HS-27A (cell line): ENCODE results near the gene ABCG2.
"Not testable (repeated sequence)": the region's sequence is repeated elsewhere in the genome, so short reads cannot be mapped to it uniquely, and the experiment has no call there.

Experiments
- DNase-seq: peaks from one replicate; pipeline ENCODE4 v3.0.0-alpha.2; 2012; ENCODE audit warnings: low read depth, missing footprints

The ABCG2 gene

DNA sequence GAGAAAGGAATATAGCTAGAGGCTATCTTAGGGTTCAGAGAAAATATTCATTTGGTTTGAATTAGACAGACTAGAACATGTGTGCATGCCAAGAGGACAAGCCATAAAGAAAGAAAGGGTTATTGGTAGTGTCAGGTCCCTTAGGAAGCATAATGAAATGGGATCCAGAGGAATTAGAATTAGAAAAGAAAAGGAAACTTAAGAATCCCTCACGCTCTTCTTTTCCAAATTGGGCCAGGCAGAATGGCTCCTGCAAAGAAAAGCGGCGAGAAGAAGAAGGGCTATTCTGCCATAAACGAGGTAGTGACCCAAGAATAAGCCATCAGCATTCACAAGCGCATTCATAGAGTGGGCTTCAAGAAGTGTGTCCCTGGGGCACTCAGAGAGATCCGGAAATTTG, 4.9 kb upstream of the ABCG2 start:
- no peak for DNase-seq

DNA sequence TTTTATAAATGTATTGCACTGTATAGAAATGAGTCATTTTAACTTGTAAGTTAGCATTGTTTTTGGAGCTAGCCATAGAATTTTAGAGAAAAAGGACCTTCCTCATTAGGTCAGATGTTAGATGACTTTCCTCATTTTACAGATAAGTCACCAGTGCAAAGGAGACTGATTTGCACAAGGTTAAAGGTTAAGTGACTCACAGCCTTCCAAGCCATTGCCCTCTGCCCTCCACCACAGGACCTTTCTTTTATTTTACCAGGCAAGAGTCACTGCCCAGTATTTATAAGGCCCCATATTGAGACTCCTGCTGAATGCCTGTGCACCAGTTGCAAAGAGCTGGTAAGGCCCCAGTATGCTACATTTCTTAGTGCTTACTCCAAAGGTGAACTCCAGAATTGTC, 4.2 kb upstream of the ABCG2 start:
- DNase-seq = no peak

DNA sequence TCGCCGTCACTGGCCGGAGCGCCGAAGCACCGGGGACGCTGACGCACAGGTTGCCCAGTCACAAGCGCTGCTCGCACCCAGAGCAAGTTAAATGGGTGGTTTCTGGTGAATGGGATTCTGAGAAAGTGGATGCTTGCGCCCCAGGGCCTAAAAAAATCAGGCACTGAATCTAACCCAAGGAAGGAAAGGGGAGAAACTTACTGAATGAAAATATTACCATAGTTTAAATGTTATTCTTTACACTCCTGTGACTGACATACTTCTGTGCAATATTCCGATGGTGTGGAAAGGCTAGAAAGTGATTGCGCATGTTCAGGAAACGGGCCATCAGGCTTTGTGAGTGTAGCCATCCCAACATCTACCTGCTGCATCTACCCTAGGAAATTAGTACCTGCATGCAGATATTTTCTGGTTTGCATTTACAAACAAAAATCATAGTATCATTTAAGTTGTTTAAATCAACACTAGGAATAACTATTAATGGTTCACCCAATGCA, 838 bp upstream of the ABCG2 start:
- DNase-seq = no peak

DNA sequence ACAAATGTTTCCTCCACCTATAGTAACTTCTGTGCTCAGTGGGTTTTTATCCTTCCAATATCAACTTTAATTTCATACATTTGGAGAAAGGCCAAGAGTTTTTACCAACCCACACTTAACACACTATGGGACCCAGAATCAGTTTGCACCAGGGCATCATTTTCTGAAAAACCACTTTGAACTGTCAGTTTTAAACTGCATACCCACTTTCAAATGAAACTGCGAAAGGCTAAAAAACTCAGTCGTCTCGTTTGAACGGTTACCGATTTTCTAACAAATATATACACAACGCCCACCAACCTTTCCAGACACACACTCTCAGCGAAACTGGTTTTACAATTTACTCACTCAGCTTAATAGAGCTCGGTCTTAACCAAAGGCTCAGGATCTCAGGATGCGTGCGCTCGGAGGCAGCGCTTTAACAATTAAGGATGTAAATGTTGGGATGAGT, 376 bp downstream of the ABCG2 start:
- no peak for DNase-seq

DNA sequence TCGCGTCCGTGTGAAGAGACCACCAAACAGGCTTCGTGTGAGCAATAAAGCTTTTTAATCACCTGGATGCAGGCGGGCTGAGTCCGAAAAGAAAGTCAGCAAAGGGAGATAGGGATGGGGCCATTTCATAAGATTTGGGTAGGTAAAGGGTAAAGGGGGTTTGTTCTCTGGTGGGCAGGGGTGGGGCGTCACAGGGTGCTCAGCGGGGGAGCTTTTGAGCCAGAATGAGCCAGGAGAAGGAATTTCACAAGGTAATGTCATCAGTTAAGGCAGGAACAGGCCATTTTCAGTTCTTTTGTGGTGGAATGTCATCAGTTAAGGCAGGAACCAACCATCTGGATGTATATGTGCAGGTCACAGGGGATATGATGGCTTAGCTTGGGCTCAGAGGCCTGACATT, 6.1 kb downstream of the ABCG2 start:
- DNase-seq = not testable (repeated sequence)

DNA sequence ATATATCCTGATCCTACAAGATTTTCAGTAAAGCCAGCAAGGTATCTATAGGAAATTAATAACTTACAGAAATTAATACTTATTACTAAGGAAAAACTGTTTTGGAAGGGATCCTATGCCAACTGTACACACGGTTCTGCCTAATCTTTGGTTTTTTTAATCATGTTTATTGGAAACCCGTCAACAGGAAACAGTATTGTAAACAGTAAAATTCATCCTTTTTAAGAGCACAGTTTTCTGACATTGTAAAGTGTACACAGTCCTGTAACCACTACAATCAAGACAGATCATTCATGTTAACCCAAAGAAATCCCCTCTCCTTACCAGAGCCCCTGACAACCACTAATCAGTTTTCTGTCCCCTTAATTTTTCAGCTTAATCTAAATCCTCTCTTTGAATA, 9.9 kb downstream of the ABCG2 start:
- DNase-seq = no peak

DNA sequence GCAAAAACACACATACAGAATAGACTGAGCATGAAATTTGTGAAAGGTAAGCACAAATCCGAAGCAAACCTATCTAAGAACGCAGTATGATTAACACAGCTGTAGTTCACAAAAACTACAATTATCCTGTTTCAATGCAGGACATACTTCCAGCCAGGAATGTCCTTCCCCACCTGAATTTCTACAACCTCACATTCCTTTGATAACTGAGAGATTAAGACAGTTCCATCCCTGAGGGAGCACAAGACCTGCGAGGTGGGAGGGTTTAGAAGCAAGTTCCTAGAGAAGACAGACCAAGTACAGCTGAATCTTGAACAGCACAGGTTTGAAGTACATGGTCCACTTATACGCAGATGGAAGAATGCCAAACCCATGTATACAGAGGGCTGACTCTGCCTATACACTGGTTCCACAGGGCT, 10.6 kb downstream of the ABCG2 start:
- DNase-seq = no peak

DNA sequence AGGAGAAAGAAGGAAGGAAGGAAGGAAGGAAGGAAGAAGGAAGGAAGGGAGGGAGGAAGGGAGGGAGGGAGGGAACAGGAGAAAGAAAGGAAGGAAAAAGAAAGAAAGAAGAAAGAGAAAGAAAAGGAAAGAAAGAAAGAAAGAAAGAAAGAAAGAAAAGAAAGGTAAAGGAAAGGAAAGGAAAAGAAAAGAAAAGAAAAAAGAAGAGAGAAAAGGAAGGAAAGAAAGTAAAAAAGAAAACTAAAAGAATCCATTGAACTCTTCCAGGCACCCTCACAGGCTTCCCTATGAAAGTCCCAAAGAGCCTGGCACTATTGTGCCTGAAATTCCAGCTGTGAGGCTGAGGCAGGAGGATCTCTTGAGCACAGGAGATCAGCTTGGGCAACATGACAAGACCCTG, 11.5 kb downstream of the ABCG2 start:
- DNase-seq = no peak

DNA sequence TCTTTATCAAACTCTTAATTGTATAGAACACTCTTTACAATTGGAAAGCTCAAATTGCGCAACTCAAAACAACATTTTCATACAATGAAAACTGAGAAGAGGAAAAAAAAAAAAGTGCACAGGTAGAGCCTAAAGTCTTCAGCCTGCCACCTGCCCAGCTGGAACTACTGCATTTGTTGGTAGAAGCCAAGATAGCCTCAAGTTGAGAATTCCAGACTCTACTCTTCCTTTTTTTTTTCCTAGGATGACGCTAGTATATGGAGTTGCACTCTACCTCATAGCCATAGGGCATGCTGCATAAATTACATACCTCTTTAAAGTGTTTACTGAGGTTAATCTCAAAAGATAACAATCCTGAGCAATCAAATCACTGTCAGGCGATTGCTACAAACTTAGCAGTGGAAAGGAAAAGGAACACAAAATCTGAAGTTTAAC, 13.6 kb downstream of the ABCG2 start:
- no peak for DNase-seq

DNA sequence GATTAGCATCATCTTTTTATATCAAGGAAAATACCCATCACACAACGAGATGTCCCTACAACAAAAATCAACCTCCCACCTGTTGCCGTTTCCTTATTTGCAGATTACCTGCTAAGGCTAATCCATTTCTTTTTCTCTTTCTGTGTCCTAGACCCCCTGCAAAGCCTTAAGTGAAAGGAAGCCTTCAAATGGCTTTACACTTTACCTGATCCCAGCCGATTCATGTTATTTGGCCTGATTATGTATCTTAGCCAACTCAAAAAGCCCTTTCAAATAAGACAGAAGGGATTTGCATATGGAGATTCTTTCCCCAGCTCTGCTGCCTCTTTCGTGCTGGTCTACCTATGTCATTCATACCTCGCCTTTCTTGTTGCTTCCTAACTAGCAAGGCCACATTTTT, 14.4 kb downstream of the ABCG2 start:
- no peak for DNase-seq

DNA sequence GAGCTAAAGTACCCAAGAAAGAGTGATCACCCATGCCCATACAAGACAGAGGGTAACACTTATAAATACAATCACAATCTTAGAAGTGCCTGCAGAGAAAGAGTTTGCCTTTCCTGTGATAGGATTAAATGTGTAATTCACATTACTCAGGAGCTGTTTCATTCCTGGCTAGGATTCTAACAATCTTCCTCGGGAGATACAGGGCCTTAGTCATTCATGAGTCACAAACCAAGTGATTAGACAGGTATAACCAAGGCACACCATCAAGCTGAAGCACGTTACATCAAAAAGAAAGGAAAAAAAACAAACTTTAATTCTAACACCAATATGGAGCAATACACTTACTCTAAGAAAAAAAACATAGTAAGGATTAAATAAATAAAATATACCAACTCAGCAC, 14.9 kb downstream of the ABCG2 start:
- no peak for DNase-seq

DNA sequence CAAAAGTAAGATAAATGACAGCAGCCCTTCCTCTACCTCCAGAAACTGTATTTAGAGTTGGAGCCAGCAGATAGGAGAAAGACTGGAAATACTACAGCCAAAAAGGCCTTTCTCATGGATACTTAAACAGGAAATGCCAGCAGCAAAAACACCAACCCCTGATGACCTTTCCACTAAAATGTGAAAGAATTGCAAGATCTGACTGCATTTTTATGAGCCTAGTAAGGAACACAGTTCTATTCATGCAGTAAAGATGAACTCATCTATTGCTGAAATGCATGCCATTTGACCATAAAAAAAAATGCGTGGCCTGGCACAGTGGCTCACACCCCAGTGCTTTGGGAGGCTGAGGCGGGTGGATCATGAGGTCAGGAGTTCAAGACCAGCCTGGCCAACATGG, 19.9 kb downstream of the ABCG2 start:
- peak; percentile 47 for DNase-seq

DNA sequence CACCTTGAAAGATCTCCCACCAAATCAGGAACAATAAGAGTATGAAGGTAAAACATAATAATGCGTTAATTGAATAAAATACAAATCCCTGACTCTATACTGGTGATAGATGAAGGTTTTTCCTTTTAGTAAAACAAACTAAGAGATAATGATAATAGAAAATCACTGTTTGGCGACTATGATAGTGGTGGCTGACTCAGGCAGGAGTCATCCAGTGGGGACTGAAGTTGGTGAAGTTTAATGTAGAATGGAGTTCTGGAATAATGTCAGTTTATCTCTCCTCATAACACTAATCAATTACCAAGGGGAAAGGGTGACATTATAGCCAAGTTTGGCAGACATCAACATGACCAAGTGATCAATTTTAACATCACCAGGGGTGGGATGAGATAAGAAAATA, 21.3 kb downstream of the ABCG2 start:
- DNase-seq = no peak

DNA sequence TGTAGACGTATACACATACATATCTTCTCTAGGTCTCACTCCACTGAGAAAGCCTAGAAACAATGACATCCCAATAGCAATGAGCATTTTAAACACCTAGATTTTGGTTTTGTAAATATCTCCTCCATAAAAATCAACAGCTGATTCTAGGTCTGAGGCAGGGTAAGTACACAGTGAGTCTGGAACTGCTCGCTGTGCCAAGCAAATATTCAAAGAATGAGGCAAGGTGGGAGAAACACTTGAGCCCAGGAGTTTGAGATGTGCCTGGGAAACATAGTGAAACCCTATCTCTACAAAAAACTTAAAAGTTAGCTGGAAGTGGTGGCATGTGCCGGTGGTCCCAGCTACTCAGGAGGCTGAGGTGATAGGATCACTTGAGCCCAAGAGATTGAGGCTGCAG, 22.2 kb downstream of the ABCG2 start:
- DNase-seq = no peak

DNA sequence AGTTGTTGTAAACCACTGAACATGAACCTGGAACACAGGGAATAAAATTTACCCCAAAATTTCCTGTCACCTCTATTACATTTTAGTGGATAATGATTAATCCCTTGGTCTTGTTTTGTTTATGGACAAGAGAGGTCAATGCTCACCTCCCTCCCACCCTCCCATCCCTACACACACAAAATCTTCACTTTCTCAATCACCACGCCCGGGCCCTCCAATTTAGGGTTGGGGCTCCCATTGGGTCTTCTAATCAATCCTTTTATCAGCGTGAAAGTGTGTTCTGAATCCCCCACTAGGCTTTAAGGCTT, 23.1 kb downstream of the ABCG2 start:
- DNase-seq = no peak

DNA sequence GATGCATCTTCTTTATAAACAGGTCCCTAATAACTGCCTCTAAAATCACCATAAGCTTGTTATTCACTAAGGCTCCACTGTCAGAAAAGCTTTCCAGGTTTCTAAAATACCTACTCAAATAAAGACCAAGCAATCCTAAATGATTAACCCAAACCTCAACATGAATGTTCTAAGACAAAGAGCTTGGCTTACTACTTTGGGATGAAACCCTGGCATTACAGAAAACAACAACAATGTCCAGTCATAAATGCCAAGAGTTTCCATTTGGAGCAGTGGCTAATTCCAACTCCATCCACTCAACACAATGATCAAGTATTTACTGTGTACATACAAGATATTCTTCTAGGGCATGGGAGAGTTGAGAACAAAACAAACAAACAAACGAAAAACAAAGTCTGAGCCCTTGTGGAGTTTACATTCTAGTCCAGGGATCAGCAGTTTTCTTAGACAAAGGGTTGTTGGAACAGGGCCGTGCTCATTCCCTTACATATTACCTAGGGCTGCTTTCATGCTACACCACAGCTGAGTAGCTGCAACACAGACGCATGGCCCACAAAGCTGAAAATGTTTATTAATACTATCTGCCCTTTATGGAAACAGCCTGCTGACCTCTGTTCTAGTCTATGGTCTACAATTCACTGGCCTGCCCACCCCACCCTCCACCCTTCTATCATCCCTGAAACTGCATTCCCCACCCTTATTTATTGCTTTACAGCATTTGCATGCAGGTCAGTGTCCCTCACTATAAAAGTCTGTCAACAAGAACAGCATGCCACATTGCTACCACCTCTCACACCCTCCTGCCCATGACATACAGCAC, 23.7 kb downstream of the ABCG2 start:
- DNase-seq = no peak

DNA sequence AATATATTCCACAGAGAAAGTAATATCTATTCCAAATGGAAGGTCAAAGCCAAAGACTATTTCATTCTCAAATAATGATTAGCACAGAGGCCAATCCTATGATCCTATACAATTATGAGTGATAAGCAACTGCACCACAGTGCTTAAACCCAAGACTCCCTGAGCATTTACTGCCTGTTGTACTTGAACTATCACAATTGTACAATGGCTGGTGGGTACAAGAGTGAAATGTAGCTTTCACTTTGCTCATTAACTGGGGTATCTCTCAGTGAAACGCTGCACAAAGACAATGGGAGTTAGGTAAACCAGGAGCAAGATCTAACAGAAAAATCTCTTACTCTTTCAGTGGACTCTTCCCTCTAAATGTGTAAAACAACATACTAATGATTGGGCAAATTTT, 24.3 kb downstream of the ABCG2 start:
- DNase-seq = no peak

DNA sequence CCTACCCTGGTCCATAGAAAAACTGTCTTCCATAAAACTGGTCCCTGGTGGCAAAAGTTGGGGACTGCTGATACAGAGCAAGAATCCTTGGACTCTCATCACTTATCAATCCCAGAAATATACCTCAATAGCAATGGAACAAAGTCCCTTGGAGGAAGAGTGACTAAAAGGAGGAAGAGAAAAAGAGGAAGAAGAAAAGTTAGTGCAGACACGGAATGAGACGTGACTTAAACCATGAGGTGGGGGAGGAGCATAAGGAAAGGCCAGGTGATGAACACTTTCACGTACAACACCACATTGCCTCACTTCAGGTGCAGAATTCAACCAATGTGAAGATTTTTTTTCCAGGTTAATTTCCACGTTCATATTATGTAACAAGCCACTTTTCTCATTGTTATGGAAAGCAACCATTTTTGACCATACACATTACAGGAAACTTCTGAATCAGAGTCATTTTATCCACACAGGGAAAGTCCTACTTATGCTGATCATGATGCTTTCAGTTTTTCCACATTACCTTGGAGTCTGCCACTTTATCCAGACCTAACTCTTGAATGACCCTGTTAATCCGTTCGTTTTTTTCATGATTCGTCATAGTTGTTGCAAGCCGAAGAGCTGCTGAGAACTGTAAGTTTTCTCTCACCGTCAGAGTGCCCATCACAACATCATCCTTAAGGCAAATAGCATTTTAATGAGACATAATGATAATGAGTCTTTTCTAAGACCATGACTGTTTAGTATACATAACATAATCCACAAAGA, 27.7 kb downstream of the ABCG2 start:
- no peak for DNase-seq

DNA sequence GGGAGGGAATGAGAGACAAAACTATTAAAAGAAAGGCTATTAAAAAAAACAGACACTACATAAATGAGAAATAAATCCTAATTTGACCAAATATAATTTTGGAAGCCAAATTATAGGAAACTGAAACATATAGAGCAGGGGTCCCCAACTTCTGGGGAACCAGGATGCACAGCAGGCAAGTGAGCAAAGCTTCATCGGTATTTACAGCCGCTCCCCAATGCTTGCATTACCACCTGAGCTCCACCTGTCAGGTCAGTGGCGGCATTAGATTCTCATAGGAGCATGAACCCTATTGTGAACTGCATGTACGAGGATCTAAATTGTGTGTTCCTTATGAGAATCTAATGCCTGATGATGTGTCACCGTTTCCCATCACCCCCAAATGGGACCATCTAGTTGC, 28.4 kb downstream of the ABCG2 start:
- DNase-seq = no peak

DNA sequence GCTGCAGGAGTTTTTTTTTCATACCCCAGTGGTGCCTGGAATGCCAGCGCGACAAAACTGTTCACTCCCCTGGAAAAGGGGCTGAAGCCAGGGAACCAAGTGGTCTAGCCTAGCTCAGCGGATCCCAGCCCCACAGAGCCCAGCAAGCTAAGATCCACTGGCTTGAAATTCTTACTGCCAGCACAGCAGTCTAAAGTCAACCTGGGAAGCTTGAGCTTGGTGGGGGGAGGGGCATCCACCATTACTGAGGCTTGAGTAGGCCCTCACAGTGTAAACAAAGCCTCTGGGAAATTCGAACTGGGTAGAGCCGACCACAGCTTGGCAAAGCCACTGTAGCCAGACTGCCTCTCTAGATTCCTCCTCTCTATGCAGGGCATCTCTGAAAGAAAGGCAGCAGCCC, 36.2 kb downstream of the ABCG2 start:
- not testable (repeated sequence) for DNase-seq

DNA sequence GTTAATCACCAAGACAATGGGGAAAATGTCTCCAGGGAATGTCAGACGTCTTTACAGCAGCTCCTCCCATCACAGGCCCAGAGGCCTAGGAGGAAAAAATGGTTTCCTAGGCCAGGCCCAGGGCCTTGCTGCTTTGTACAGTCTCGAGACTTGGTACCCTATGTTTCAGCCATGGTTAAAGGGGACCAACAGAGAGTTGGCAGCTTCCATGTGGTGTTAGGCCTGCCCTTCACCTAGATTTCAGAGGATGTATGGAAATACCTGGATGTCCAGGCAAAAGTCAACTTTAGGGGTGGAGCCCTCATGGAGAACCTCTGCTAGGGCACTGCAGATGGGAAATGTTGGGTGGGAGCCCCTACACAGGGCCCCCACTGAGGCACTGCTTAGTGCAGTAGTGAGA, 38.5 kb downstream of the ABCG2 start:
- DNase-seq = no peak

DNA sequence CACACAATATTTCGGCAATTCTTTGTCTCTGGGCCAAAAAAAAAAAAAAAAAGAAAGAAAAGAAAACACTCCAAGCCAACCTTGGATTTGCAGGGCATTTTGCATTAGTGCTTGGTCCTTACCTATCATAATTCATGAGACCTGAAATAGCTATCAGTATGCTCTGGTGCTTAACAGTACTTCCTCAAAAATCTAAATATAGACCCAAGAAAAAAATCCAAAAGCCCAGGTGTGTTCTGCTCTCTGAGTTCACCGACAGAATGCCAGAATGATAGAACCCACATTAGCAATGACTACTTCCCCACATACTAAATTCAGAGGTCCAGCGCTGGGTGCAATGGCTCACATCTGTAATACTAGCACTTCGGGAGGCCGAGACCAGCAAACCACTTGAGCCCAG, 42.9 kb downstream of the ABCG2 start:
- no peak for DNase-seq

DNA sequence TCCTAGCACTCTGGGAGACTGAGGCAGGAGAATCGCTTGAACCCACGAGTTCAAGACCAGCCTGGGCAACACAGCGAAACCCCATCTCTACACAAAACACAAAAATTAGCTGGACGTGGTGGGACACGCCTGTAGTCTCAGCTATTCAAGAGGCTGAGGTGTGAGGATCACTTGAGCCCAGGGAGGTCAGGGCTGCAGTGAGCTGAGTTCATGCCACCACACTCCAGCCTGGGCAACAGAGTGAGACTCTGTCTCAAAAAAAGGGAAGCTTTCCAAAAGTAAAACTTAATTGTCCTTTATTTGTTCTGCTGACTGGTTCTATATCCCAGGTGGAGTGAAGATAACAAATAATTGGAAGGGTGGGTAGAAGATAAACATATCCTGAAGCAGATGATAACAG, 45.6 kb downstream of the ABCG2 start:
- DNase-seq = no peak

DNA sequence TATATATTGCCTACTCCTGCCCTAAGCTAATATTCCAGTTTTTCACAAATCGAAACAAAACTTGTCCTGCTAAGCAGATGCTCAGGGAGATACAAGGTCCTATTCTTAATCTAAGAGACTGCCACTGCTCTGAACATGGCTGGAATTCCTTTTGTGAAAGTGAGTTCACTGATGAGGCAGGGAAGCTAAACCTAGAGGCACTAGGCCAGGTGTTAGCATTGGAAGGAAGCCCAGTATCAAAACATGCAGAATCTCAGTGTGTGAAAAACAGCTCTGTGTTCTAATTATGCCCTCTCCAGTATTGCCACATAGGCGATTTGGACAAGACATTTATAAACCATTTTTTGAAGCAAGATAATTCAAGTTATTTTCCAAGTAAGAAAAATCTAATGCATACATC, 47.6 kb downstream of the ABCG2 start:
- DNase-seq = no peak
